IMR-90 (cell line): Measurements from ENCODE around the gene PCP2. TPM values are rescaled to one million over a fixed set of nuclear protein-coding genes. Genes with fewer than 3 reads are reported as not detected.

ENCODE experiments used
- ATAC-seq: fragments of 200-7000 bp; cut with Tn5 transposase; 2 replicates; pipeline ENCODE4 v1.9.1; 2020; ENCODE audit warnings: low read depth, mild to moderate bottlenecking, moderate library complexity
- BruUV-seq: library from RNA; stranded (reverse); fragments of 400-500 nt; replicated peaks from 2 replicates; lab custom pipeline; 2021; lab: Mats Ljungman, UMichigan
- CTCF ChIA-PET: fragments of 300-600 bp; formaldehyde crosslinking; extraction: SDS; loops from one replicate; lab custom pipeline; 2021; ENCODE audit warnings: antibody characterized with exemption; lab: Yijun Ruan, JAX
- POLR2A ChIA-PET: fragments of 300-600 bp; sonication (Branson Sonifier 250); formaldehyde crosslinking; loops from one replicate; lab custom pipeline; 2022; ENCODE audit warnings: antibody characterized with exemption; ENCODE audit not compliant: unreplicated experiment; lab: Charles Lee
- DNase-seq: peaks from one replicate; pipeline ENCODE4 v3.0.0; 2013
- H2AFZ ChIP-seq: replicated peaks from 2 replicates; pipeline ENCODE3; 2013; ENCODE audit warnings: low read length, mild to moderate bottlenecking; ENCODE audit not compliant: poor library complexity
- H2AK5ac ChIP-seq: 2 replicates; pipeline ENCODE4 v1.6.1; 2013; ENCODE audit warnings: low read depth, low read length, inconsistent platforms
- H2AK9ac ChIP-seq: replicated peaks from 2 replicates; pipeline ENCODE3; 2013; ENCODE audit warnings: mild to moderate bottlenecking, low read depth, low read length, moderate library complexity; ENCODE audit not compliant: poor library complexity
- H2BK120ac ChIP-seq: 2 replicates; pipeline ENCODE4 v1.6.1; 2013; ENCODE audit warnings: low read depth, low read length, inconsistent platforms
- H2BK15ac ChIP-seq: 3 replicates; pipeline ENCODE4 v1.6.1; 2013; ENCODE audit warnings: low read depth, low read length, inconsistent platforms
- H2BK20ac ChIP-seq: 2 replicates; pipeline ENCODE4 v1.6.1; 2013; ENCODE audit warnings: low read depth, mild to moderate bottlenecking, inconsistent platforms, low read length, moderate library complexity
- H2BK5ac ChIP-seq: 2 replicates; pipeline ENCODE4 v1.6.1; 2013; ENCODE audit warnings: mild to moderate bottlenecking, low read depth, low read length, inconsistent platforms; ENCODE audit not compliant: poor library complexity, severe bottlenecking
- H3K14ac ChIP-seq: replicated peaks from 2 replicates; pipeline ENCODE4 v1.6.1; 2013; ENCODE audit warnings: low read depth, low read length, inconsistent platforms
- H3K18ac ChIP-seq: 2 replicates; pipeline ENCODE4 v1.6.1; 2013; ENCODE audit warnings: low read depth, low read length, control low read depth
- H3K23ac ChIP-seq: 2 replicates; pipeline ENCODE4 v1.6.1; 2013; ENCODE audit warnings: low read depth, low read length, inconsistent platforms
- H3K27ac ChIP-seq: 2 replicates; pipeline ENCODE4 v1.5.1; 2013; ENCODE audit warnings: mild to moderate bottlenecking, control low read depth, low read length; ENCODE audit not compliant: insufficient read depth
- H3K27me3 ChIP-seq: 2 replicates; pipeline ENCODE4 v1.6.1; 2013; ENCODE audit warnings: low read length; ENCODE audit not compliant: control insufficient read depth, insufficient read depth
- H3K36me3 ChIP-seq: 2 replicates; pipeline ENCODE4 v1.6.1; 2013; ENCODE audit warnings: low read length, mixed read lengths; ENCODE audit not compliant: control insufficient read depth, insufficient read depth
- H3K4ac ChIP-seq: 2 replicates; pipeline ENCODE4 v1.6.1; 2013; ENCODE audit warnings: low read depth, low read length, inconsistent platforms
- H3K4me1 ChIP-seq: 2 replicates; pipeline ENCODE4 v1.6.1; 2013; ENCODE audit warnings: low read length, mixed read lengths; ENCODE audit not compliant: control insufficient read depth, insufficient read depth
- H3K4me2 ChIP-seq: 2 replicates; pipeline ENCODE4 v1.6.1; 2013; ENCODE audit warnings: low read depth, mild to moderate bottlenecking, control low read depth, low read length, moderate library complexity
- H3K4me3 ChIP-seq: 2 replicates; pipeline ENCODE4 v1.5.1; 2013; ENCODE audit warnings: low read depth, mild to moderate bottlenecking, control low read depth, low read length, moderate library complexity; ENCODE audit not compliant: insufficient read depth
- H3K56ac ChIP-seq: 2 replicates; pipeline ENCODE4 v1.6.1; 2013; ENCODE audit warnings: low read length, inconsistent platforms; ENCODE audit not compliant: insufficient read depth; ENCODE audit errors: extremely low read depth
- H3K79me1 ChIP-seq, 2 experiments: 2 replicates each; pipeline ENCODE4 v1.6.1; 2013; ENCODE audit warnings: low read length in 2 of 2, inconsistent platforms in 1 of 2, low read depth in 1 of 2
- H3K9ac ChIP-seq: 2 replicates; pipeline ENCODE4 v1.6.1; 2013; ENCODE audit warnings: low read depth, low read length, control low read depth
- H3K9me1 ChIP-seq: 2 replicates; pipeline ENCODE4 v1.6.1; 2013; ENCODE audit warnings: low read length, inconsistent platforms; ENCODE audit not compliant: insufficient read depth
- H3K9me3 ChIP-seq: 2 replicates; pipeline ENCODE4 v1.6.1; 2013; ENCODE audit warnings: low read length; ENCODE audit not compliant: control insufficient read depth, insufficient read depth
- H4K20me1 ChIP-seq: 2 replicates; pipeline ENCODE4 v1.6.1; 2013; ENCODE audit warnings: low read length, inconsistent platforms; ENCODE audit not compliant: insufficient read depth
- H4K5ac ChIP-seq: 2 replicates; pipeline ENCODE4 v1.6.1; 2013; ENCODE audit warnings: mild to moderate bottlenecking, low read depth, low read length, control low read depth
- H4K8ac ChIP-seq, 2 experiments: 2 replicates each; pipeline ENCODE4 v1.6.1; 2013; ENCODE audit warnings: low read depth in 2 of 2, low read length in 2 of 2, control low read depth in 1 of 2, inconsistent platforms in 1 of 2
- H4K91ac ChIP-seq: 2 replicates; pipeline ENCODE4 v1.6.1; 2013; ENCODE audit warnings: low read depth, low read length, inconsistent platforms; ENCODE audit not compliant: insufficient read depth
- BHLHE40 ChIP-seq: fragments of 150-350 bp; IDR thresholded peaks from 2 replicates; pipeline ENCODE4 v1.6.1; 2016; ENCODE audit warnings: mild to moderate bottlenecking, low read depth, low read length
- CEBPB ChIP-seq: IDR thresholded peaks from 2 replicates; pipeline ENCODE4 v1.6.1; 2012; ENCODE audit warnings: low read depth, low read length, improper control_type of control experiment
- CHD1 ChIP-seq: IDR thresholded peaks from 2 replicates; pipeline ENCODE4 v1.6.1; 2012; ENCODE audit warnings: low read depth, low read length, improper control_type of control experiment
- ELK1 ChIP-seq: fragments of 150-350 bp; IDR thresholded peaks from 2 replicates; pipeline ENCODE4 v1.6.1; 2016; ENCODE audit warnings: low read depth, mild to moderate bottlenecking, low read length, moderate library complexity, borderline replicate concordance
- FOS ChIP-seq: fragments of 150-350 bp; IDR thresholded peaks from 2 replicates; pipeline ENCODE4 v1.6.1; 2016; ENCODE audit warnings: low read depth, low read length
- MAFK ChIP-seq: IDR thresholded peaks from 2 replicates; pipeline ENCODE4 v1.6.1; 2012; ENCODE audit warnings: low read depth, low read length, improper control_type of control experiment
- MAZ ChIP-seq: IDR thresholded peaks from 2 replicates; pipeline ENCODE4 v1.6.1; 2012; ENCODE audit warnings: low read depth, mild to moderate bottlenecking, low read length, improper control_type of control experiment, moderate library complexity, borderline replicate concordance
- MXI1 ChIP-seq: IDR thresholded peaks from 2 replicates; pipeline ENCODE4 v1.6.1; 2012; ENCODE audit warnings: low read depth, mild to moderate bottlenecking, low read length, moderate library complexity, borderline replicate concordance
- NFE2L2 ChIP-seq: fragments of 150-350 bp; IDR thresholded peaks from 2 replicates; pipeline ENCODE4 v1.6.1; 2016; ENCODE audit warnings: low read depth, mild to moderate bottlenecking, low read length
- POLR2A ChIP-seq: IDR thresholded peaks from 2 replicates; pipeline ENCODE4 v1.6.1; 2012; ENCODE audit warnings: mild to moderate bottlenecking, low read depth, low read length
- RAD21 ChIP-seq: IDR thresholded peaks from 2 replicates; pipeline ENCODE4 v1.6.1; 2012; ENCODE audit warnings: low read length, improper control_type of control experiment
- RCOR1 ChIP-seq: IDR thresholded peaks from 2 replicates; pipeline ENCODE4 v1.6.1; 2012; ENCODE audit warnings: mild to moderate bottlenecking, low read length, improper control_type of control experiment; ENCODE audit not compliant: insufficient replicate concordance
- RFX5 ChIP-seq: IDR thresholded peaks from 2 replicates; pipeline ENCODE4 v1.8.0; 2012; ENCODE audit warnings: low read depth, mild to moderate bottlenecking, low read length, moderate library complexity
- SMC3 ChIP-seq: fragments of 150-350 bp; IDR thresholded peaks from 2 replicates; pipeline ENCODE4 v1.6.1; 2016; ENCODE audit warnings: low read depth, mild to moderate bottlenecking, antibody characterized with exemption, low read length, moderate library complexity
- WGBS, 2 experiments: methylation state at CpG; one replicate each; pipeline versions ENCODE4 v1.1.5 to v1.1.7; 2013; ENCODE audit warnings: missing lambda C conversion rate in 2 of 2; ENCODE audit not compliant: insufficient read length in 1 of 2; ENCODE audit errors: extremely low coverage in 2 of 2; 5-methylcytosine and 5-hydroxymethylcytosine counted together
- dilution Hi-C: fragments of 300-500 bp; cut with HindIII; formaldehyde crosslinking; loops from one replicate; pipeline ENCODE4 v1.14.3; 2018; ENCODE audit warnings: low sequenced_read_pairs; ENCODE audit not compliant: unreplicated experiment
- in situ Hi-C: fragments of 300-500 bp; cut with MboI; formaldehyde crosslinking; loops from 3 replicates; pipeline ENCODE4 v1.14.3; 2019; ENCODE audit warnings: low sequenced_read_pairs, inconsistent platforms, mixed read lengths
- intact Hi-C: fragments of 100-400 bp; cut with micrococcal nuclease; formaldehyde crosslinking; loops from 2 replicates; pipeline ENCODE4 v1.10.0; 2022
- polyA plus RNA-seq, 3 experiments: library from polyadenylated mRNA; depleted of rRNA; stranded (reverse); fragments of >200 nt; gene quantifications; 2 replicates each; pipeline ENCODE4 v1.2.3, GENCODE V29; 2012; ENCODE audit warnings: low replicate concordance in 1 of 3
- total RNA-seq: library from RNA; depleted of rRNA; stranded (reverse); fragments of >200 nt; gene quantifications from 2 replicates; pipeline ENCODE4 v1.2.3, GENCODE V29; 2012
- TF ChIP-seq, protein P1 (sequence below): fragments of 150-350 bp; IDR thresholded peaks from 2 replicates; pipeline ENCODE4 v1.6.1; 2017; ENCODE audit warnings: mild to moderate bottlenecking, antibody characterized with exemption, low read length, low read depth
- TF ChIP-seq, protein P2 (sequence below): conservative IDR thresholded peaks from 2 replicates; pipeline ENCODE4 v1.5.1; 2012; ENCODE audit warnings: mild to moderate bottlenecking, low read depth, low read length, improper control_type of control experiment

Gene PCP2
- total and polyA plus RNA-seq, 2 of the 4 experiments (the other 2 are of a cell fraction), result not detected

GRCh38 chr19:7610491-7611240, 22.9 kb downstream of the PCP2 start:
- POLR2A ChIA-PET, result no interaction called here
- no peaks in the 10 kb centered on the region; the same call in 1 of the 2 replicates for H3K27me3 ChIP-seq
- H3K56ac ChIP-seq, result no peak overlapping the region
- no peak overlapping the region for H3K14ac ChIP-seq
- in situ Hi-C loops, result no loop called here
- H3K23ac ChIP-seq, result no peak overlapping the region
- no peak overlapping the region for H2BK5ac ChIP-seq
- ATAC-seq (no peak), DNase-seq (no peak)
- H2BK120ac ChIP-seq, result no peak overlapping the region
- TF ChIP-seq SMC3, result no peak
- TF ChIP-seq CHD1, result no peak
- no peak for TF ChIP-seq NFE2L2
- no peak for TF ChIP-seq ELK1
- no peak for TF ChIP-seq POLR2A
- no peak for TF ChIP-seq FOS
- no peak for TF ChIP-seq RAD21
- TF ChIP-seq, protein P1, sequence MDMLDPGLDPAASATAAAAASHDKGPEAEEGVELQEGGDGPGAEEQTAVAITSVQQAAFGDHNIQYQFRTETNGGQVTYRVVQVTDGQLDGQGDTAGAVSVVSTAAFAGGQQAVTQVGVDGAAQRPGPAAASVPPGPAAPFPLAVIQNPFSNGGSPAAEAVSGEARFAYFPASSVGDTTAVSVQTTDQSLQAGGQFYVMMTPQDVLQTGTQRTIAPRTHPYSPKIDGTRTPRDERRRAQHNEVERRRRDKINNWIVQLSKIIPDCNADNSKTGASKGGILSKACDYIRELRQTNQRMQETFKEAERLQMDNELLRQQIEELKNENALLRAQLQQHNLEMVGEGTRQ, result no peak
- no peak for TF ChIP-seq RCOR1
- TF ChIP-seq MXI1, result no peak
- no peak for TF ChIP-seq CEBPB
- no peak for TF ChIP-seq MAFK
- TF ChIP-seq, protein P2, sequence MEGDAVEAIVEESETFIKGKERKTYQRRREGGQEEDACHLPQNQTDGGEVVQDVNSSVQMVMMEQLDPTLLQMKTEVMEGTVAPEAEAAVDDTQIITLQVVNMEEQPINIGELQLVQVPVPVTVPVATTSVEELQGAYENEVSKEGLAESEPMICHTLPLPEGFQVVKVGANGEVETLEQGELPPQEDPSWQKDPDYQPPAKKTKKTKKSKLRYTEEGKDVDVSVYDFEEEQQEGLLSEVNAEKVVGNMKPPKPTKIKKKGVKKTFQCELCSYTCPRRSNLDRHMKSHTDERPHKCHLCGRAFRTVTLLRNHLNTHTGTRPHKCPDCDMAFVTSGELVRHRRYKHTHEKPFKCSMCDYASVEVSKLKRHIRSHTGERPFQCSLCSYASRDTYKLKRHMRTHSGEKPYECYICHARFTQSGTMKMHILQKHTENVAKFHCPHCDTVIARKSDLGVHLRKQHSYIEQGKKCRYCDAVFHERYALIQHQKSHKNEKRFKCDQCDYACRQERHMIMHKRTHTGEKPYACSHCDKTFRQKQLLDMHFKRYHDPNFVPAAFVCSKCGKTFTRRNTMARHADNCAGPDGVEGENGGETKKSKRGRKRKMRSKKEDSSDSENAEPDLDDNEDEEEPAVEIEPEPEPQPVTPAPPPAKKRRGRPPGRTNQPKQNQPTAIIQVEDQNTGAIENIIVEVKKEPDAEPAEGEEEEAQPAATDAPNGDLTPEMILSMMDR, result no peak
- TF ChIP-seq BHLHE40, result no peak
- TF ChIP-seq MAZ, result no peak
- TF ChIP-seq RFX5, result no peak
- H3K4me3 ChIP-seq, result no peak overlapping the region
- no peak overlapping the region for H3K27ac ChIP-seq
- H3K9ac ChIP-seq, result no peak overlapping the region
- no peaks in the 10 kb centered on the region for H3K9me3 ChIP-seq
- intact Hi-C loops, result no loop called here
- H2AK9ac ChIP-seq, result no peak overlapping the region
- no peak overlapping the region for H3K4ac ChIP-seq
- BruUV-seq, result no TSS peak
- no peaks in the 10 kb centered on the region for H3K4me1 ChIP-seq
- H4K20me1 ChIP-seq, result no peaks in the 10 kb centered on the region
- no peak overlapping the region for H4K8ac ChIP-seq
- H3K4me2 ChIP-seq, result no peak overlapping the region
- dilution Hi-C loops, result no loop called here
- no peaks in the 10 kb centered on the region for H3K9me1 ChIP-seq
- H2BK20ac ChIP-seq, result no peak overlapping the region
- H3K79me1 ChIP-seq, result no peaks in the 10 kb centered on the region
- H4K91ac ChIP-seq, result no peak overlapping the region
- no peak overlapping the region for H2AFZ ChIP-seq
- no peak overlapping the region for H3K18ac ChIP-seq
- H3K36me3 ChIP-seq, result no peaks in the 10 kb centered on the region
- no peak overlapping the region for H2AK5ac ChIP-seq
- WGBS, 2 experiments, result 79% methylated on average over 4 of the region's 31 CpGs; no CpG with 5 or more reads in 1 of the 2 experiments
- no peak overlapping the region for H2BK15ac ChIP-seq
- CTCF ChIA-PET, result no interaction called here
- no peak overlapping the region for H4K5ac ChIP-seq
